ENCODE results near the gene LIG3.
A peak's percentile ranks its signal among the peaks of the same experiment; 100 is the strongest.
"Not testable (repeated sequence)": the region's sequence is repeated elsewhere in the genome, so short reads cannot be mapped to it uniquely, and the experiment has no call there.

Gene LIG3

GRCh38 chr17:34980353-34980680 is at the start of gene LIG3:
Gene LIG3 (plus strand): TSS chr17:34980512. CDS start chr17:34983006, 2,494 bp downstream.
- DNase-seq (ENCODE audit: low spot score), result peak; percentile 94

GRCh38 chr17:34950780-34951179 is 29.5 kb upstream of the LIG3 start:
- not testable (repeated sequence) for DNase-seq (ENCODE audit: low spot score)

GRCh38 chr17:34958438-34958837 is 21.9 kb upstream of the LIG3 start:
- no peak for DNase-seq (ENCODE audit: low spot score)

- DNase-seq (ENCODE audit: low spot score), result peak; percentile 91
These were observed 19.0 kb upstream of the LIG3 start, which contains the start of the genes CCT6B and ZNF830 for GRCh38 chr17:34961093-34961911. Gene CCT6B (minus strand): TSS chr17:34961460. CDS start chr17:34961393, 67 bp downstream. Gene ZNF830 (plus strand): TSS chr17:34961540. CDS start chr17:34961567, 27 bp downstream.

GRCh38 chr17:34974179-34974578 is 6.1 kb upstream of the LIG3 start:
- no peak for DNase-seq (ENCODE audit: low spot score)

GRCh38 chr17:34974794-34975785 is 5.2 kb upstream of the LIG3 start:
- DNase-seq (ENCODE audit: low spot score), result peak; percentile 21

- DNase-seq (ENCODE audit: low spot score), result no peak
These were observed 1.2 kb upstream of the LIG3 start for GRCh38 chr17:34979153-34979552.

GRCh38 chr17:34979650-34980352 is 511 bp upstream of the LIG3 start:
- no peak for DNase-seq (ENCODE audit: low spot score)

GRCh38 chr17:34980681-34981537 is 597 bp downstream of the LIG3 start:
- DNase-seq (ENCODE audit: low spot score), result peak; percentile 82

- peak; percentile 21 for DNase-seq (ENCODE audit: low spot score)
These were observed 1.4 kb downstream of the LIG3 start for GRCh38 chr17:34981538-34982241.

- DNase-seq (ENCODE audit: low spot score), result no peak
These were observed 6.9 kb downstream of the LIG3 start for GRCh38 chr17:34987232-34987631.

- no peak for DNase-seq (ENCODE audit: low spot score)
These were observed 8.3 kb downstream of the LIG3 start for GRCh38 chr17:34988644-34989043.

- no peak for DNase-seq (ENCODE audit: low spot score)
These were observed 9.2 kb downstream of the LIG3 start for GRCh38 chr17:34989473-34989872.

GRCh38 chr17:34990921-34991365 is 10.6 kb downstream of the LIG3 start:
- no peak for DNase-seq (ENCODE audit: low spot score)

- no peak for DNase-seq (ENCODE audit: low spot score)
These were observed 11.3 kb downstream of the LIG3 start for GRCh38 chr17:34991606-34992005.

- no peak for DNase-seq (ENCODE audit: low spot score)
These were observed 12.7 kb downstream of the LIG3 start for GRCh38 chr17:34993031-34993430.

GRCh38 chr17:34996422-34997285 is 16.3 kb downstream of the LIG3 start:
- no peak for DNase-seq (ENCODE audit: low spot score)

- DNase-seq (ENCODE audit: low spot score), result peak; percentile 21
These were observed 17.1 kb downstream of the LIG3 start for GRCh38 chr17:34997355-34997862.

GRCh38 chr17:34998205-34998604 is 17.9 kb downstream of the LIG3 start:
- DNase-seq (ENCODE audit: low spot score), result peak; percentile 79
